HG02588 (cell line): ENCODE results near the gene NUP210L.
"Not testable (repeated sequence)": the region's sequence is repeated elsewhere in the genome, so short reads cannot be mapped to it uniquely, and the experiment has no call there.

Experiments
- ATAC-seq: cut with Tn5 transposase; IDR thresholded peaks from one replicate; pipeline ENCODE4 v1.9.1; 2021; ENCODE audit warnings: mild to moderate bottlenecking, moderate library complexity; ENCODE audit not compliant: unreplicated experiment

Gene NUP210L

GRCh38 chr1:154170547-154171222, 15.8 kb upstream of the NUP210L start:
- no peak for ATAC-seq

GRCh38 chr1:154167461-154167860, 12.6 kb upstream of the NUP210L start:
- ATAC-seq: no peak

GRCh38 chr1:154166207-154166606, 11.3 kb upstream of the NUP210L start:
- ATAC-seq: no peak

- no peak for ATAC-seq
Observed at GRCh38 chr1:154159554-154159953, 4.7 kb upstream of the NUP210L start.

GRCh38 chr1:154158307-154159125, 3.6 kb upstream of the NUP210L start:
- ATAC-seq: peak; percentile 41

GRCh38 chr1:154157520-154158306, 2.8 kb upstream of the NUP210L start:
- peak; percentile 65 for ATAC-seq

GRCh38 chr1:154155251-154155650, 378 bp upstream of the NUP210L start:
- ATAC-seq: no peak

GRCh38 chr1:154154053-154154452, 820 bp downstream of the NUP210L start:
- no peak for ATAC-seq

GRCh38 chr1:154151311-154151710, 3.6 kb downstream of the NUP210L start:
- ATAC-seq: no peak

GRCh38 chr1:154148807-154149206, 6.1 kb downstream of the NUP210L start:
- no peak for ATAC-seq

- not testable (repeated sequence) for ATAC-seq
Observed at GRCh38 chr1:154147505-154147904, 7.4 kb downstream of the NUP210L start.

- no peak for ATAC-seq
Observed at GRCh38 chr1:154145986-154146385, 8.9 kb downstream of the NUP210L start.

- no peak for ATAC-seq
Observed at GRCh38 chr1:154142358-154142757, 12.5 kb downstream of the NUP210L start.

- ATAC-seq: no peak
Observed at GRCh38 chr1:154141240-154141639, 13.6 kb downstream of the NUP210L start.

- ATAC-seq: no peak
Observed at GRCh38 chr1:154137888-154138287, 17.0 kb downstream of the NUP210L start.

- no peak for ATAC-seq
Observed at GRCh38 chr1:154133256-154133655, 21.6 kb downstream of the NUP210L start.

- no peak for ATAC-seq
Observed at GRCh38 chr1:154129391-154129970, 25.4 kb downstream of the NUP210L start.

- not testable (repeated sequence) for ATAC-seq
Observed at GRCh38 chr1:154123205-154123604, 31.7 kb downstream of the NUP210L start.

GRCh38 chr1:154117642-154118041, 37.2 kb downstream of the NUP210L start:
- ATAC-seq: no peak

- ATAC-seq: no peak
Observed at GRCh38 chr1:154115180-154115579, 39.7 kb downstream of the NUP210L start.

GRCh38 chr1:154104433-154105082, 50.3 kb downstream of the NUP210L start:
- no peak for ATAC-seq
